Ectodermal cell (in vitro differentiated cells): ENCODE results near the gene C19orf44.
A peak's percentile ranks its signal among the peaks of the same experiment; 100 is the strongest.
"Not testable (repeated sequence)": the region's sequence is repeated elsewhere in the genome, so short reads cannot be mapped to it uniquely, and the experiment has no call there.

Source experiments
- H3K27ac ChIP-seq: 2 replicates; pipeline ENCODE4 v1.7.0; 2013; ENCODE audit warnings: mild to moderate bottlenecking, low read depth, low read length; ENCODE audit not compliant: insufficient read depth, poor library complexity, severe bottlenecking
- H3K27me3 ChIP-seq: 2 replicates; pipeline ENCODE4 v1.7.0; 2013; ENCODE audit warnings: mild to moderate bottlenecking, low read length; ENCODE audit not compliant: insufficient read depth, control insufficient read depth, poor library complexity, severe bottlenecking
- H3K36me3 ChIP-seq: one replicate; pipeline ENCODE4 v1.7.0; 2013; ENCODE audit warnings: low read length; ENCODE audit not compliant: control insufficient read depth, insufficient read depth
- H3K4me1 ChIP-seq: one replicate; pipeline ENCODE4 v1.7.0; 2013; ENCODE audit warnings: low read length; ENCODE audit not compliant: control insufficient read depth, insufficient read depth
- H3K4me3 ChIP-seq: 2 replicates; pipeline ENCODE4 v1.7.0; 2013; ENCODE audit warnings: low read depth, low read length, control low read depth; ENCODE audit not compliant: insufficient read depth
- H3K9me3 ChIP-seq: 2 replicates; pipeline ENCODE4 v1.7.0; 2013; ENCODE audit warnings: mild to moderate bottlenecking, low read length, moderate library complexity; ENCODE audit not compliant: control insufficient read depth
- WGBS, 2 experiments: methylation state at CpG; one replicate each; pipeline ENCODE4 v1.1.7; 2013; ENCODE audit warnings: missing lambda C conversion rate in 2 of 2; 5-methylcytosine and 5-hydroxymethylcytosine counted together

C19orf44 gene

DNA sequence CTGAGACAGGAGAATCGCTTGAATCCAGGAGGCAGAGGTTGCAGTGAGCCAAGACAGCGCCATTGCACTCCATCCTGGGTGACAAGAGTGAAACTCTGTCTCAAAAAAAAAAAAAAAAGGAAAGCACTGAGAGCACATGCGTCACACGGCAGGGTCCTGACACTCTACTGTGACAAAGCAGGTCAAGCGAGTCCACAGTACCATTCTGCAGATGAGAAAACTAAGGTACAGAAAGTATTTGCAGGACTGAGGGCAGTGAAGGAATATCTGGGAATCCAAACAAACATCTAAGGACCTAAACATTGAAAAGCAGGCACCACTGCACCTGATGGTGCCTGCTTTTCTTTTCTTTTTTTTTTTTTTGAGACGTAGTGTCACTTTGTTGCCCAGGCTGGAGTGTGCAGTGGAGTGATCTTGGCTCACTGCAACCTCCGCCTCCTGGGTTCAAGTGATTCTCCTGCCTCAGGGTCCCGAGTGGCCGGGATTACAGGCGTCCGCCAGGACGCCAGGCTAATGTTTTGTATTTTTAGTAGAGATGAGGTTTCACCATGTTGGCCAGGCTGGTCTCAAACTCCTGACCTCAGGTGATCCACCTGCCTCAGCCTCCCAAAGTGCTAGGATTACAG is 29.3 kb upstream of the C19orf44 start:
- 89 to 93% methylated on average over 12 of the region's 12 CpGs for WGBS, 2 experiments
- not testable (repeated sequence) for H3K36me3 ChIP-seq, H3K4me3 ChIP-seq, H3K27me3 ChIP-seq, H3K27ac ChIP-seq, H3K9me3 ChIP-seq
- H3K4me1 ChIP-seq: peaks cover 15% of the 10 kb centered on the region

DNA sequence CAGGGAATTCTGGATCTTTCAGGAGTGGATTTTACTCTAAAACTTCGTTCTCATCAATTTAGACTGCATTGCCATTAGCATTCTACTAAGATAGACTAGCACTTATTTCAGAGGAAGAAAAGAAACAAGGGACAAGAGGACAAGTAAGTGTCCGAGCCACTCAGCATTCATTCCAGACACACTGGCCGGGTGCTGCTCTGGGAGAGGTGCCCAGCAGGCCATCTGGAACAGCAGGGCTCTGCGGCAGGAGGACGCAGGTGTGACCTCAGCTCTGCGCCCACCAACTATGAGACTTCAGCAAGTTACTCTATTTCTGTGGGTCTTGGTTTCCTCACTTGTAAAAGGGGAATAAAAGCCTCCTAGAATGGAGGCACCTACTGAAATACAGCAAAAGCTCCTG is 28.6 kb upstream of the C19orf44 start:
- H3K9me3 ChIP-seq: no peaks in the 10 kb centered on the region
- H3K36me3 ChIP-seq: no peaks in the 10 kb centered on the region
- H3K27me3 ChIP-seq: no peaks in the 10 kb centered on the region
- H3K27ac ChIP-seq: no peak overlapping the region
- H3K4me1 ChIP-seq: peaks cover 15% of the 10 kb centered on the region
- WGBS, 2 experiments: 91 to 92% methylated on average over 6 of the region's 6 CpGs
- H3K4me3 ChIP-seq: no peak overlapping the region

DNA sequence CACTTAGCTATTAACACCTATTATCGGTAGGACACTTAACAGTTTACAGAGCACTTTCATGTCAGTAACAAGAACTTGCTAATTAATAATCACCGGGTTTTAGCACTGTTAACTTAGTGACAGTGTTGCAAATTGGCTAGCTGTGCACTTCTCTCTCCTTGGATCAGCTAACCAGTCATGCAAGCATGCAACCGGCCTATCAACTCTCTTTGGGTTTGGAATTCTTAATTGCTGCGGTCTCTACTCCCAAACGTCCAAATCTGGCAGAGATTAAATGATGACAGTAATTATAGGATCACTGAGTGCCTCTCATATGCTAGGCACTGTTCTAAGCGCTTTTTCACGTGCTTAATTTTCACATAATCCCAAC is 25.7 kb upstream of the C19orf44 start:
- WGBS, 2 experiments: 59 to 65% methylated on average over 7 of the region's 7 CpGs
- Histone ChIP-seq H3K27me3 (no peaks in the 10 kb centered on the region), H3K4me3 (peak overlapping the region; percentile 94), H3K36me3 (no peaks in the 10 kb centered on the region), H3K4me1 (peaks cover 15% of the 10 kb centered on the region), H3K9me3 (no peaks in the 10 kb centered on the region), H3K27ac (no peak overlapping the region)

DNA sequence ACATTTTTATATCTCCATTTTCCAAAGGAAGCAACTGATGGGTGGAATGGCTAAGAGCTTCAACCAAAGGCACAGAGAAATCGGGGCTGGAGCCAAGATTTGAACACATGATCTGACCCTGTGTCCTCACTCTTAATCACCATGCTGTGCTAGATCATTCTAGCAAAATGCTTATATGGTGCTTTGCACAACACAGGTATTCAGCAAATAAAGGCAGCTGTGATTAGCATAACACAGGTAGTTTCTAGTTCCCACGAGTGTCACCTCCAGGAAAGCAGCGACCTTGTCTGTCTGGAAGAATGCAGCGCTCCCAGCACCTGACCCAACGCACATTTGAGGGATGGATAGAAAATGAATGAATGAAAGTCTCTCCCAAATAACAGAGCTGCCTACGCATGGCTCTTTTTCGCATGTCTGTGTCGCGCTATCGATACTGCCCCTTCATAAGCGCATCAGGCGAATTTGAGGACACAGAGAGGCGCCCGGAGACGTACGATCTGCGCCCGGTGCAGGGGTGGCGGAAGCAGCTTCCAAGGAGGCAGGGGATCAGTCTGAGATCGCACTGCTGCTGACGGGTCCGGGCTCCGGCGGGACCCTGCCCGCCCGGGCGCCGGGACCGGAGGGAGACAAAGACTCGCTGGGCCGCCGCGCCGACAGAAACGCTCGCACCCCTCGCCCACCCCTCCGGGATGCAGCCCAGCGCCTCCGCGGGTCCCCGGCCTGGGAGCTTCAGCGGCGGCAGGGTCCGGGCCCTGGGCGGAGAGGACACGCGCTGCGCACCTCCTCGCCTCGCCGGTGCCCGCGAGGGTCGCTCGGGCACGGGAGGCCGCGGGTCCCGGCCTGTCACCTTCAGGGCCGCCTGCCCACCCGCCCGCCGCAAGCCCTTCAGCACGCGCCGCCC is 25.0 kb upstream of the C19orf44 start:
- Histone ChIP-seq H3K36me3 (no peaks in the 10 kb centered on the region), H3K4me1 (peaks cover 15% of the 10 kb centered on the region), H3K4me3 (peak overlapping the region; percentile 94), H3K27me3 (no peaks in the 10 kb centered on the region), H3K9me3 (no peaks in the 10 kb centered on the region), H3K27ac (no peak overlapping the region)
- WGBS, 2 experiments: 1% methylated on average over 67 of the region's 67 CpGs

DNA sequence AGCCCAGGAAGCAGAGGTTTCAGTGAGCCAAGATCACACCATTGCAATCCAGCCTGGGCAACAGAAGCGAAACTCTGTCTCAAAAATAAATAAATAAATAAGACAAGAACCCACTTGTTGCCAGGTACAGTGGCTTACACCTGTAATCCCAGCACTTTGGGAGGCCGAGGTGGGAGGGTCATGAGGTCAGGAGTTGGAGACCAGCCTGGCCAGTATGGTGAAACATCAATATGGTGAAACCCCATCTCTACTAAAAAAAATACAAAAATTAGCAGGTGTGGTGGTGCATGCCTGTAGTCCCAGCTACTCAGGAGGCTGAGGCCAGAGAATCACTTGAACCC is 23.7 kb upstream of the C19orf44 start:
- not testable (repeated sequence) for H3K9me3 ChIP-seq, H3K27me3 ChIP-seq, H3K27ac ChIP-seq, H3K36me3 ChIP-seq
- WGBS, 2 experiments: 70 to 79% methylated on average over 2 of the region's 2 CpGs
- H3K4me1 ChIP-seq: peaks cover 15% of the 10 kb centered on the region
- H3K4me3 ChIP-seq: peak overlapping the region; percentile 94

DNA sequence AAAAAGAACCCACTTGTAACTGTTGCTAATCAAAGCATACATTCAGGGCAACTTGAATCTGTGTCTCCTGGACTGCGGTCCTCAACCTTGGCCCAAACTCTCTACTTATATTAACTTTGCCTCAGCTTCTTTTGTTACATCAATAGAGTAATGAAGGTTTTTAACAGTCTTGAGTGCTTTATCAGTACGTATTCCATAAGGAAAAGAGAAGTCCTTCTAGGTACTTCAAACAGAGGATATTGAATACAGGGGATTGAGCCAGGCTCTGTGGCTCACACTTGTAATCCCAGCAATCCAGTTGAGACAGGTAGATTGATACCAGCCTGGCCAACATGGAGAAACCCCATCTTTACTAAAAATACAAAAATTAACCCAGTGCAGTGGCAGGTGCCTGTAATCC is 23.2 kb upstream of the C19orf44 start:
- H3K27ac ChIP-seq: no peak overlapping the region
- no peaks in the 10 kb centered on the region for H3K27me3 ChIP-seq
- peaks cover 15% of the 10 kb centered on the region for H3K4me1 ChIP-seq
- H3K4me3 ChIP-seq: no peak overlapping the region
- no peaks in the 10 kb centered on the region for H3K36me3 ChIP-seq
- H3K9me3 ChIP-seq: no peaks in the 10 kb centered on the region
- 94 to 97% methylated on average over 2 of the region's 2 CpGs for WGBS, 2 experiments

DNA sequence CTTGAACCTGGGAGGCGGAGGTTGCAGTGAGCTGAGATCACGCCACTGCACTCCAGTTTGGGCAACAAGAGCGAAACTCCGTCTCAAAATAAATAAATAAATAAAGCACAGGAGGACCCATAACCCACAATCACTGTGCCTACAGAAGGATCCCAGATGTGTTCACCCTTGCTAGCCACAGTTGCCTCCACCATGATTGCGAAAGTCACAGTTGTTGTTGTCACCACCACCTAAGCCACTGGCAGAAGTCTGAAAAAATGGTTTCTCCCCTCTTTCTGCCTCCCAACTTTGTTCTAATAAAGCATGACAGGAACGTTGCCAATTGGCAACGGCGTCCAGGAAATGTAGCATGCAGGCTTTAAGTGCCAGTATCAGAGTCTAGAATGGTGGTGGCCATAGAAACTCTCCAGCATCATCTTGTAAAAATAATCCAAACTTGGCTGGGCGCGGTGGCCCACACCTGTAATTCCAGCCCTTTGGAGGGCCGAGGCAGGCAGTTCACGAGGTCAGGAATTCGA is 22.3 kb upstream of the C19orf44 start:
- 93 to 96% methylated on average over 13 of the region's 13 CpGs for WGBS, 2 experiments
- Histone ChIP-seq H3K4me1 (peaks cover 15% of the 10 kb centered on the region), H3K36me3 (no peaks in the 10 kb centered on the region), H3K4me3 (no peak overlapping the region), H3K27me3 (no peaks in the 10 kb centered on the region), H3K9me3 (no peaks in the 10 kb centered on the region), H3K27ac (no peak overlapping the region)

DNA sequence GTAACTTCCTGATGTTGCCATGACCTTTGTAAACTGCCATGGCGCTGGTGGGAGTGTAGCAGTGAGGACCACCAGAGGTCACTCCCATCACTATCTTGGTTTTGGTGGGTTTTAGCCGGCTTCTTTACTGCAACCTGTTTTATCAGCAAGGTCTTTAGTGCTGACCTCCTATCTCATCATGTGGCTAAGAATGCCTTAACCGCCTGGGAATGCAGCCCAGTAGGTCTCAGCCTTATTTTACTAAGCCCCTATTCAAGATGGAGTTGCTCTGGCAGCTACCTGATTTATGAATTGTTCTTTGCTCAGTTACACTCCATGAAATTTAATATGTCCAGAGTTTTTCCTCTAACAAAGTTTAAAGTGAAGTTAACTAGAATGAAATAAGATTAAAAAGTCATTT is 19.8 kb upstream of the C19orf44 start:
- H3K36me3 ChIP-seq: no peaks in the 10 kb centered on the region
- 77 to 78% methylated on average over 3 of the region's 3 CpGs for WGBS, 2 experiments

DNA sequence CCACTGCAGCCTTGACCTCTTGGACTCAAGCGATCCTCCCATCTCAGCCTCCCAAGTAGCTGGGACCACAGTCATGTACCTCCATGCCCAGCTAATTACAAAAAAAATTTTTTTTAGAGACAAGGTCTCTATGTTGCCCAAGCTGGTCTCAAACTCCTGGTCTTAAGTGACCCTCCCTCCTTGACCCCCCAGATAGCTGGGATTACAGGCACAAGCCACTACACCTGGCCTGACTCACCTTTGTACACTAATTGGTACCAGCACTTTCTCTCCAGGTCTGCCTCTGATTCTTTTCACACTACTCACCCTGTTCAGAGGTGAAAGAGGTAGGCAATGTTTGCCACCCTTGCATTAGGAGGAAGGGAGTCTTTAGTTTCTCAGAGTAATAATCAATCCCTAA is 18.9 kb upstream of the C19orf44 start:
- Histone ChIP-seq H3K36me3 (no peaks in the 10 kb centered on the region), H3K4me3 (no peak overlapping the region)
- 84 to 87% methylated on average over 1 of the region's 1 CpG for WGBS, 2 experiments

More for the DNA sequence above, 19.8 kb upstream of the C19orf44 start:
- H3K9me3 ChIP-seq: no peaks in the 10 kb centered on the region
- H3K27me3 ChIP-seq: no peaks in the 10 kb centered on the region
- no peak overlapping the region for H3K4me3 ChIP-seq
- H3K27ac ChIP-seq: no peak overlapping the region
- H3K4me1 ChIP-seq: no peaks in the 10 kb centered on the region

DNA sequence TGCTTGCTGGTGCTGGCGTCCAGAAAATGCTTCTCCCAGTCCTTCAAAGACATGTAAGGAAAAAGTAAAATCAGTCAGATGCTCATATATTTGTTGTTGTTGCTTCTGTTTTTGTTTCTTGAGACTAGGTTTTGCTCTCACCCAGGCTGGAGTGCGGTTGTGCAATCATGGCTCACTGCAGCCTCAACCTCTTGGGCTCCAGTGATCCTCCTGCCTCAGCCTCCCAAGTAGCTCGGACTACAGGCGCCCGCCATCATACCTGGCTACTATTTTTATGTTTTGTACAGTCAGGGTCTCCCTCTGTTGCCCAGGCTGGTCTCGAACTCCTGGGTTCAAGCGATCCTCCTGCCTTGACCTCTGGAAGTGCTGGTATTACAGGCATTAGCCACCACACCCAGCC is 13.4 kb upstream of the C19orf44 start:
- H3K27ac ChIP-seq: no peak overlapping the region
- no peaks in the 10 kb centered on the region for H3K36me3 ChIP-seq
- H3K27me3 ChIP-seq: no peaks in the 10 kb centered on the region
- no peak overlapping the region for H3K4me3 ChIP-seq
- no peaks in the 10 kb centered on the region for H3K4me1 ChIP-seq
- 90 to 92% methylated on average over 7 of the region's 7 CpGs for WGBS, 2 experiments
- H3K9me3 ChIP-seq: no peaks in the 10 kb centered on the region

More for the DNA sequence above, 18.9 kb upstream of the C19orf44 start:
- no peak overlapping the region for H3K27ac ChIP-seq
- H3K27me3 ChIP-seq: no peaks in the 10 kb centered on the region
- H3K9me3 ChIP-seq: no peaks in the 10 kb centered on the region
- H3K4me1 ChIP-seq: no peaks in the 10 kb centered on the region
